ENCODE measurements around the gene S1PR3.
A peak's percentile ranks its signal among the peaks of the same experiment; 100 is the strongest.

Gene S1PR3

GRCh38 chr9:88993327-88993726, 2.1 kb downstream of the S1PR3 start:
- DNase-seq (ENCODE audit: low spot score): no peak

- DNase-seq (ENCODE audit: low spot score): no peak
These were observed 2.7 kb downstream of the S1PR3 start for GRCh38 chr9:88993871-88994460.

- no peak for DNase-seq (ENCODE audit: low spot score)
These were observed 3.4 kb downstream of the S1PR3 start for GRCh38 chr9:88994469-88995199.

GRCh38 chr9:88995200-88995577, 3.9 kb downstream of the S1PR3 start:
- DNase-seq (ENCODE audit: low spot score): no peak

GRCh38 chr9:88995627-88996026, 4.4 kb downstream of the S1PR3 start:
- DNase-seq (ENCODE audit: low spot score): no peak

- no peak for DNase-seq (ENCODE audit: low spot score)
These were observed 5.0 kb downstream of the S1PR3 start for GRCh38 chr9:88996046-88996920.

GRCh38 chr9:88996921-88997235, 5.6 kb downstream of the S1PR3 start:
- no peak for DNase-seq (ENCODE audit: low spot score)

- DNase-seq (ENCODE audit: low spot score): no peak
These were observed 6.4 kb downstream of the S1PR3 start for GRCh38 chr9:88997646-88998045.

- no peak for DNase-seq (ENCODE audit: low spot score)
These were observed 7.2 kb downstream of the S1PR3 start for GRCh38 chr9:88998503-88998902.

- no peak for DNase-seq (ENCODE audit: low spot score)
These were observed 7.6 kb downstream of the S1PR3 start for GRCh38 chr9:88998911-88999310.

GRCh38 chr9:89000371-89000781, 9.1 kb downstream of the S1PR3 start:
- DNase-seq (ENCODE audit: low spot score): no peak

- DNase-seq (ENCODE audit: low spot score): peak; percentile 10
These were observed 10.0 kb downstream of the S1PR3 start for GRCh38 chr9:89000973-89001916.

- DNase-seq (ENCODE audit: low spot score): no peak
These were observed 10.8 kb downstream of the S1PR3 start for GRCh38 chr9:89001917-89002540.

- no peak for DNase-seq (ENCODE audit: low spot score)
These were observed 11.7 kb downstream of the S1PR3 start for GRCh38 chr9:89002987-89003386.

- no peak for DNase-seq (ENCODE audit: low spot score)
These were observed 14.1 kb downstream of the S1PR3 start for GRCh38 chr9:89005323-89005722.

GRCh38 chr9:89006267-89006666, 15.0 kb downstream of the S1PR3 start:
- DNase-seq (ENCODE audit: low spot score): no peak

- DNase-seq (ENCODE audit: low spot score): no peak
These were observed 16.0 kb downstream of the S1PR3 start for GRCh38 chr9:89006996-89007967.

- DNase-seq (ENCODE audit: low spot score): no peak
These were observed 16.9 kb downstream of the S1PR3 start for GRCh38 chr9:89008055-89008743.

GRCh38 chr9:89008744-89009545, 17.7 kb downstream of the S1PR3 start:
- no peak for DNase-seq (ENCODE audit: low spot score)
